ENCODE measurements around the gene HOXD11. TPM values are rescaled to one million over a fixed set of nuclear protein-coding genes. Genes with fewer than 3 reads are reported as not detected.

HOXD11 gene
- total and polyA plus RNA-seq, 2 experiments from 2014 or later = not detected

DNA sequence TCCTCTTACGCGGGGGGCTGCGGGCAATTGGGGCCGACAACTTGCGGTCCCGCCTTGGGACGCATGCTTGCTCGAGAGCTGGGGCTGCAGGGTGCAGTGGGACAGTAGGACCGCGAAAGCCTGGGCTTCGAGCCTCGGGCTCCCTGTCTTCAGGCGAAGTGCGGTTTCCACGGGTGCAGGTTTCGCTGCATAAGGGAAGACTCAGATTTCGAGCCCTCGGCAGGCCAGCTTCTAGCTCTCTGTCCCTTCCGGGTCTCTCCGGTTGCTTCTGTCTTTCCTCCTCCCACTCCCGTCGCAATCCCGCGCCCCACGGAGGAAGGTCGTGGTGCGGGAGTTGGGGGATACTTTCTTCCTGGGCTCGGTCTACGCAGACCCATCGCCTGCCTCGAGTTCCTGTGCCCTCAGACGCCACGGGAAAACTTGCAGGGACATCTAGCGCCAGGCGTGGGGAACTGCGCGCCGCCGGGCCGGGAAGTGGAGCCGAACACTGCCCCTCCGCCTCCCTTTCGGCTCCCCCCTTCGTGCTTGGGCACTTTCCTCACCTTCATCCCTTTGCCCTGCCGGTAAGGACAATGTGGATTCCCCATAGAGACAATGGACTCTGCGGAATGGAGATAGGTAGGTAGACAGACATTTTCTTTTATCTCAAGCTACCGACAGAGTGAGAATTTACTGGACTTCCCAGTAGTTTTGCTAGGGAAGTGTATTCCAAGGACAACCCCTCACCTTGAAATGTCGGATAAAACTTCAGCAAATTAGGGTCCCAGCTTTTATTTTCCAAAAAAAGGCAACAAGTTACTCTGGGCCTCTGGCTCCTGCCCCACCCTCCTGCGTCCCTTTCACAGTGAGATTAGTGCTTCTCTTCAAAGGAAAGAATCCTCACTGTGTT lies 18.8 kb upstream of the HOXD11 start:
- peak; percentile 44 for ATAC-seq
- Mint-ChIP-seq H3K27ac (no peak overlapping the region), H3K4me3 (peak overlapping the region; percentile 70), H3K4me1 (peaks cover 33% of the 10 kb centered on the region), H3K36me3 (ENCODE audit: low read depth) (no peaks in the 10 kb centered on the region), H3K9me3 (peaks cover 7% of the 10 kb centered on the region; the same call in 2 of the 3 replicates), H3K27me3 (ENCODE audit: insufficient read depth, low read depth, poor library complexity) (peaks cover 95% of the 10 kb centered on the region)
- TF ChIP-seq STAT1 (IDR thresholded peaks at IDR 0.05; ENCODE audit: unreplicated experiment) (no peak), EZH2phosphoT487 (IDR thresholded peaks at IDR 0.05; ENCODE audit: unreplicated experiment) (peak; percentile 46), JUNB (IDR thresholded peaks at IDR 0.05; ENCODE audit: unreplicated experiment) (no peak), NANOG (IDR thresholded peaks at IDR 0.05; ENCODE audit: borderline replicate concordance) (no peak), ZNF331 (CRISPR knock-in tag; IDR thresholded peaks at IDR 0.05; ENCODE audit: low read depth) (no peak), CREB1 (CRISPR knock-in tag; IDR thresholded peaks at IDR 0.05; ENCODE audit: low read depth) (no peak), EZH2 (IDR thresholded peaks at IDR 0.05; ENCODE audit: low read depth, unreplicated experiment) (peak; percentile 82), ZNF114 (CRISPR knock-in tag; IDR thresholded peaks at IDR 0.05) (no peak), POLR2AphosphoS5 (IDR thresholded peaks at IDR 0.05; ENCODE audit: low read depth) (no peak)
- TF ChIP-seq, protein P1, sequence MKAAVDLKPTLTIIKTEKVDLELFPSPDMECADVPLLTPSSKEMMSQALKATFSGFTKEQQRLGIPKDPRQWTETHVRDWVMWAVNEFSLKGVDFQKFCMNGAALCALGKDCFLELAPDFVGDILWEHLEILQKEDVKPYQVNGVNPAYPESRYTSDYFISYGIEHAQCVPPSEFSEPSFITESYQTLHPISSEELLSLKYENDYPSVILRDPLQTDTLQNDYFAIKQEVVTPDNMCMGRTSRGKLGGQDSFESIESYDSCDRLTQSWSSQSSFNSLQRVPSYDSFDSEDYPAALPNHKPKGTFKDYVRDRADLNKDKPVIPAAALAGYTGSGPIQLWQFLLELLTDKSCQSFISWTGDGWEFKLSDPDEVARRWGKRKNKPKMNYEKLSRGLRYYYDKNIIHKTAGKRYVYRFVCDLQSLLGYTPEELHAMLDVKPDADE (IDR thresholded peaks at IDR 0.05) = no peak
- TF ChIP-seq, protein P2, sequence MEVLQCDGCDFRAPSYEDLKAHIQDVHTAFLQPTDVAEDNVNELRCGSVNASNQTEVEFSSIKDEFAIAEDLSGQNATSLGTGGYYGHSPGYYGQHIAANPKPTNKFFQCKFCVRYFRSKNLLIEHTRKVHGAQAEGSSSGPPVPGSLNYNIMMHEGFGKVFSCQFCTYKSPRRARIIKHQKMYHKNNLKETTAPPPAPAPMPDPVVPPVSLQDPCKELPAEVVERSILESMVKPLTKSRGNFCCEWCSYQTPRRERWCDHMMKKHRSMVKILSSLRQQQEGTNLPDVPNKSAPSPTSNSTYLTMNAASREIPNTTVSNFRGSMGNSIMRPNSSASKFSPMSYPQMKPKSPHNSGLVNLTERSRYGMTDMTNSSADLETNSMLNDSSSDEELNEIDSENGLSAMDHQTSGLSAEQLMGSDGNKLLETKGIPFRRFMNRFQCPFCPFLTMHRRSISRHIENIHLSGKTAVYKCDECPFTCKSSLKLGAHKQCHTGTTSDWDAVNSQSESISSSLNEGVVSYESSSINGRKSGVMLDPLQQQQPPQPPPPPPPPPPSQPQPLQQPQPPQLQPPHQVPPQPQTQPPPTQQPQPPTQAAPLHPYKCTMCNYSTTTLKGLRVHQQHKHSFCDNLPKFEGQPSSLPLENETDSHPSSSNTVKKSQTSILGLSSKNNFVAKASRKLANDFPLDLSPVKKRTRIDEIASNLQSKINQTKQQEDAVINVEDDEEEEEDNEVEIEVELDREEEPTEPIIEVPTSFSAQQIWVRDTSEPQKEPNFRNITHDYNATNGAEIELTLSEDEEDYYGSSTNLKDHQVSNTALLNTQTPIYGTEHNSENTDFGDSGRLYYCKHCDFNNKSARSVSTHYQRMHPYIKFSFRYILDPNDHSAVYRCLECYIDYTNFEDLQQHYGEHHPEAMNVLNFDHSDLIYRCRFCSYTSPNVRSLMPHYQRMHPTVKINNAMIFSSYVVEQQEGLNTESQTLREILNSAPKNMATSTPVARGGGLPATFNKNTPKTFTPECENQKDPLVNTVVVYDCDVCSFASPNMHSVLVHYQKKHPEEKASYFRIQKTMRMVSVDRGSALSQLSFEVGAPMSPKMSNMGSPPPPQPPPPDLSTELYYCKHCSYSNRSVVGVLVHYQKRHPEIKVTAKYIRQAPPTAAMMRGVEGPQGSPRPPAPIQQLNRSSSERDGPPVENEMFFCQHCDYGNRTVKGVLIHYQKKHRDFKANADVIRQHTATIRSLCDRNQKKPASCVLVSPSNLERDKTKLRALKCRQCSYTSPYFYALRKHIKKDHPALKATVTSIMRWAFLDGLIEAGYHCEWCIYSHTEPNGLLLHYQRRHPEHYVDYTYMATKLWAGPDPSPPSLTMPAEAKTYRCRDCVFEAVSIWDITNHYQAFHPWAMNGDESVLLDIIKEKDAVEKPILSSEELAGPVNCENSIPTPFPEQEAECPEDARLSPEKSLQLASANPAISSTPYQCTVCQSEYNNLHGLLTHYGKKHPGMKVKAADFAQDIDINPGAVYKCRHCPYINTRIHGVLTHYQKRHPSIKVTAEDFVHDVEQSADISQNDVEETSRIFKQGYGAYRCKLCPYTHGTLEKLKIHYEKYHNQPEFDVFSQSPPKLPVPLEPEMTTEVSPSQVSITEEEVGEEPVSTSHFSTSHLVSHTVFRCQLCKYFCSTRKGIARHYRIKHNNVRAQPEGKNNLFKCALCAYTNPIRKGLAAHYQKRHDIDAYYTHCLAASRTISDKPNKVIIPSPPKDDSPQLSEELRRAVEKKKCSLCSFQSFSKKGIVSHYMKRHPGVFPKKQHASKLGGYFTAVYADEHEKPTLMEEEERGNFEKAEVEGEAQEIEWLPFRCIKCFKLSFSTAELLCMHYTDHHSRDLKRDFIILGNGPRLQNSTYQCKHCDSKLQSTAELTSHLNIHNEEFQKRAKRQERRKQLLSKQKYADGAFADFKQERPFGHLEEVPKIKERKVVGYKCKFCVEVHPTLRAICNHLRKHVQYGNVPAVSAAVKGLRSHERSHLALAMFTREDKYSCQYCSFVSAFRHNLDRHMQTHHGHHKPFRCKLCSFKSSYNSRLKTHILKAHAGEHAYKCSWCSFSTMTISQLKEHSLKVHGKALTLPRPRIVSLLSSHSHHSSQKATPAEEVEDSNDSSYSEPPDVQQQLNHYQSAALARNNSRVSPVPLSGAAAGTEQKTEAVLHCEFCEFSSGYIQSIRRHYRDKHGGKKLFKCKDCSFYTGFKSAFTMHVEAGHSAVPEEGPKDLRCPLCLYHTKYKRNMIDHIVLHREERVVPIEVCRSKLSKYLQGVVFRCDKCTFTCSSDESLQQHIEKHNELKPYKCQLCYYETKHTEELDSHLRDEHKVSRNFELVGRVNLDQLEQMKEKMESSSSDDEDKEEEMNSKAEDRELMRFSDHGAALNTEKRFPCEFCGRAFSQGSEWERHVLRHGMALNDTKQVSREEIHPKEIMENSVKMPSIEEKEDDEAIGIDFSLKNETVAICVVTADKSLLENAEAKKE (CRISPR knock-in tag; IDR thresholded peaks at IDR 0.05) = no peak
- TF ChIP-seq, protein P3, sequence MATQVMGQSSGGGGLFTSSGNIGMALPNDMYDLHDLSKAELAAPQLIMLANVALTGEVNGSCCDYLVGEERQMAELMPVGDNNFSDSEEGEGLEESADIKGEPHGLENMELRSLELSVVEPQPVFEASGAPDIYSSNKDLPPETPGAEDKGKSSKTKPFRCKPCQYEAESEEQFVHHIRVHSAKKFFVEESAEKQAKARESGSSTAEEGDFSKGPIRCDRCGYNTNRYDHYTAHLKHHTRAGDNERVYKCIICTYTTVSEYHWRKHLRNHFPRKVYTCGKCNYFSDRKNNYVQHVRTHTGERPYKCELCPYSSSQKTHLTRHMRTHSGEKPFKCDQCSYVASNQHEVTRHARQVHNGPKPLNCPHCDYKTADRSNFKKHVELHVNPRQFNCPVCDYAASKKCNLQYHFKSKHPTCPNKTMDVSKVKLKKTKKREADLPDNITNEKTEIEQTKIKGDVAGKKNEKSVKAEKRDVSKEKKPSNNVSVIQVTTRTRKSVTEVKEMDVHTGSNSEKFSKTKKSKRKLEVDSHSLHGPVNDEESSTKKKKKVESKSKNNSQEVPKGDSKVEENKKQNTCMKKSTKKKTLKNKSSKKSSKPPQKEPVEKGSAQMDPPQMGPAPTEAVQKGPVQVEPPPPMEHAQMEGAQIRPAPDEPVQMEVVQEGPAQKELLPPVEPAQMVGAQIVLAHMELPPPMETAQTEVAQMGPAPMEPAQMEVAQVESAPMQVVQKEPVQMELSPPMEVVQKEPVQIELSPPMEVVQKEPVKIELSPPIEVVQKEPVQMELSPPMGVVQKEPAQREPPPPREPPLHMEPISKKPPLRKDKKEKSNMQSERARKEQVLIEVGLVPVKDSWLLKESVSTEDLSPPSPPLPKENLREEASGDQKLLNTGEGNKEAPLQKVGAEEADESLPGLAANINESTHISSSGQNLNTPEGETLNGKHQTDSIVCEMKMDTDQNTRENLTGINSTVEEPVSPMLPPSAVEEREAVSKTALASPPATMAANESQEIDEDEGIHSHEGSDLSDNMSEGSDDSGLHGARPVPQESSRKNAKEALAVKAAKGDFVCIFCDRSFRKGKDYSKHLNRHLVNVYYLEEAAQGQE (IDR thresholded peaks at IDR 0.05; ENCODE audit: unreplicated experiment) = no peak
- TF ChIP-seq, protein P4, sequence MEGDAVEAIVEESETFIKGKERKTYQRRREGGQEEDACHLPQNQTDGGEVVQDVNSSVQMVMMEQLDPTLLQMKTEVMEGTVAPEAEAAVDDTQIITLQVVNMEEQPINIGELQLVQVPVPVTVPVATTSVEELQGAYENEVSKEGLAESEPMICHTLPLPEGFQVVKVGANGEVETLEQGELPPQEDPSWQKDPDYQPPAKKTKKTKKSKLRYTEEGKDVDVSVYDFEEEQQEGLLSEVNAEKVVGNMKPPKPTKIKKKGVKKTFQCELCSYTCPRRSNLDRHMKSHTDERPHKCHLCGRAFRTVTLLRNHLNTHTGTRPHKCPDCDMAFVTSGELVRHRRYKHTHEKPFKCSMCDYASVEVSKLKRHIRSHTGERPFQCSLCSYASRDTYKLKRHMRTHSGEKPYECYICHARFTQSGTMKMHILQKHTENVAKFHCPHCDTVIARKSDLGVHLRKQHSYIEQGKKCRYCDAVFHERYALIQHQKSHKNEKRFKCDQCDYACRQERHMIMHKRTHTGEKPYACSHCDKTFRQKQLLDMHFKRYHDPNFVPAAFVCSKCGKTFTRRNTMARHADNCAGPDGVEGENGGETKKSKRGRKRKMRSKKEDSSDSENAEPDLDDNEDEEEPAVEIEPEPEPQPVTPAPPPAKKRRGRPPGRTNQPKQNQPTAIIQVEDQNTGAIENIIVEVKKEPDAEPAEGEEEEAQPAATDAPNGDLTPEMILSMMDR (conservative IDR thresholded peaks at IDR 0.05; ENCODE audit: low read depth in 2 of 2) = peak; percentile 59 to 66
- no peaks in the 10 kb centered on the region for H3K36me3 ChIP-seq (ENCODE audit: insufficient read depth)
- H3K9me2 ChIP-seq (ENCODE audit: insufficient read depth) = no peaks in the 10 kb centered on the region
- peaks cover 45% of the 10 kb centered on the region for H4K20me1 ChIP-seq (replicated peaks; ENCODE audit: insufficient read depth)
- peak; percentile 88 for DNase-seq (ENCODE audit: low spot score)
- H2AFZ ChIP-seq = no peak overlapping the region; the same call in 1 of the 2 replicates
- peaks cover 46% of the 10 kb centered on the region for H3F3A ChIP-seq (replicated peaks; ENCODE audit: low read depth)
- H3K27me3 ChIP-seq (ENCODE audit: insufficient read depth) = peaks cover 99% of the 10 kb centered on the region
- H3K4me2 ChIP-seq = peak overlapping the region; percentile 81
- peak overlapping the region; percentile 50 for H3K4me3 ChIP-seq
- no peak overlapping the region for H3K27ac ChIP-seq (ENCODE audit: low read depth)
- peaks cover 42% of the 10 kb centered on the region for H3K4me1 ChIP-seq (ENCODE audit: insufficient read depth)
- H3K79me2 ChIP-seq (replicated peaks; ENCODE audit: insufficient read depth) = no peaks in the 10 kb centered on the region
